ENCODE data around the gene KCNQ1OT1.

Gene KCNQ1OT1

GRCh38 chr11:2689651-2690575, 9.9 kb downstream of the KCNQ1OT1 start:
- FAIRE-seq: no peak
- DNase-seq (ENCODE audit: extremely low spot score, insufficient read length, low read depth): no peak

- no peak for FAIRE-seq
Measured at GRCh38 chr11:2688381-2689231, 11.2 kb downstream of the KCNQ1OT1 start.

DNA sequence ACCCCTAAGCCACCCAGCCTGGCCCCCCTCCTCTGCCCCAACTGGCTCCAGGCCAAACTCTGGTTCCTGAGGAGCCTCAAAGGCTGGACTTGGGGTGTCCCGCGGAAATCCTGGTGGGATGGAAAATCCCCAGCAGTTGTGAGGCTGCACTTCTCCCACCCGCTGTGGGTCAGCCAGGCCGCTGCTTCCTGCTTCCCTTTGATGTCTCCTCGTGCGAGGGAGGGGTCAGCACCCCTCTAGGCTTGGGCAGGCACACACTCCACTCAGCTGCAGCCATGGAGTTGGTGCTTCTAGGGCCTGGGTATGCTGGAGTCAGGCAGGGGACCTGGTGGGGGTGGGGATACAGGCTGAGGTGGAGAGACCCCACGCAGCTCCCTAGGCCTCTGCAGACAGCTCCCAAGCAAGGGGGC, 12.0 kb downstream of the KCNQ1OT1 start:
- DNase-seq (ENCODE audit: extremely low spot score, insufficient read length, low read depth) (no peak), FAIRE-seq (no peak)

More at GRCh38 chr11:2688381-2689231, 11.2 kb downstream of the KCNQ1OT1 start:
- no peak for DNase-seq (ENCODE audit: extremely low spot score, insufficient read length, low read depth)

- no peak for FAIRE-seq
- DNase-seq (ENCODE audit: extremely low spot score, insufficient read length, low read depth): no peak
Measured at GRCh38 chr11:2687223-2687530, 12.6 kb downstream of the KCNQ1OT1 start.

GRCh38 chr11:2686360-2687222, 13.2 kb downstream of the KCNQ1OT1 start:
- DNase-seq (ENCODE audit: extremely low spot score, insufficient read length, low read depth) (no peak), FAIRE-seq (no peak)

- FAIRE-seq (no peak), DNase-seq (ENCODE audit: extremely low spot score, insufficient read length, low read depth) (no peak)
Measured at GRCh38 chr11:2685566-2686359, 14.0 kb downstream of the KCNQ1OT1 start.

- DNase-seq (ENCODE audit: extremely low spot score, insufficient read length, low read depth) (no peak), FAIRE-seq (no peak)
Measured at GRCh38 chr11:2685051-2685450, 14.7 kb downstream of the KCNQ1OT1 start.

GRCh38 chr11:2684581-2684980, 15.2 kb downstream of the KCNQ1OT1 start:
- no peak for DNase-seq (ENCODE audit: extremely low spot score, insufficient read length, low read depth)
- FAIRE-seq: no peak

DNA sequence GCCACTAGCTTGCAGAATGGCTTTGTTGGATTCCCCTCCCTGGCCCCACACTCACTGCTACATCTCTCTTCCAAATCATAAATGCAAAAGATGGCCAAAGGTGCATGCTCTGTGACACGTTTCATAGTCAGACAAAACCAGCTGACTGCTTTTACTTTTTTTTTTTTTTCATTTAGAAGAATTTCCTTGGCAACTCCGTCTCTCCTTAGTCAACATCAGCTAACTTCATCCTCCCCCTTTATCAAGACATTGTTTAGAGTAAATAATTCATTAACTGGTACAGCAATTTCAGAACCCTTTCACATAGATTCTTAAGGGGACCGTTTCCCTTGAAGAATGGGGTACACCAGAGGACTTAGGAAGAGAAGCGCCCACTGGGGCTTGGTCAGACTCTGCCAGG, 16.0 kb downstream of the KCNQ1OT1 start:
- DNase-seq (ENCODE audit: extremely low spot score, insufficient read length, low read depth) (no peak), FAIRE-seq (no peak)

DNA sequence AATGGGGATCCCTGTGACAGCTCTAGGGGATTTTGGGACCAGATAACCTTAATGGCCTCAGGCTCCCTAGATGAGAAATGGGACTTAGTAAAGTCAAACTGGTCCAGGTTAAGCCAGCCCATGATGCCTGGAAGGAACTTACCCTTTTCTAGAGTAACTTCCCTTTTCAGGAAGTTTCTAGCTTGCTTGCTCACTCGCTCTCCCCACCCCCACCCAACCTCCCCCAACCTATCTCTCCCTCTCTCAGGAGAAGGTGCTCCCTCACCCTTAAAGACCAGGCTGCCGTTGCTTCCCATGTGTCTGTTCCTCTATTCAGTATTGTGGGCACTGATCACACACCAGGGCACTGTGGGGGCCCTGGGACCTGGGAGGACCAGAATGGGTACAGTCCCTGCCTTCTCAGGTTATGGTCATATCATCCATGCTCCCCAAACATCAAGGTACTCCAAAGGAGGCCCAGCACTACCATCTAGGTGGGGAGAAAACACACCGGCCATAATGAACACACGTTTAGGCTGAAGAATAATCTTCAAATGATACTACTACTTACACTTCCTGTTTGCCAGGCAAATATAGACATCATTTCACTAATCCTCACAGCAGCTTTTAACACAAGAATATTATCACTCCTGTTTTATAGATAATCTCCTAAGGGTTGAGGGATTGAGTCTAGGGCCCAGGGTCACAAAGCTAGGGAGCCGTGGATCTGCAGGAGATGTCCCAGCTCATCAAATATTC, 18.2 kb downstream of the KCNQ1OT1 start:
- FAIRE-seq: no peak

DNA sequence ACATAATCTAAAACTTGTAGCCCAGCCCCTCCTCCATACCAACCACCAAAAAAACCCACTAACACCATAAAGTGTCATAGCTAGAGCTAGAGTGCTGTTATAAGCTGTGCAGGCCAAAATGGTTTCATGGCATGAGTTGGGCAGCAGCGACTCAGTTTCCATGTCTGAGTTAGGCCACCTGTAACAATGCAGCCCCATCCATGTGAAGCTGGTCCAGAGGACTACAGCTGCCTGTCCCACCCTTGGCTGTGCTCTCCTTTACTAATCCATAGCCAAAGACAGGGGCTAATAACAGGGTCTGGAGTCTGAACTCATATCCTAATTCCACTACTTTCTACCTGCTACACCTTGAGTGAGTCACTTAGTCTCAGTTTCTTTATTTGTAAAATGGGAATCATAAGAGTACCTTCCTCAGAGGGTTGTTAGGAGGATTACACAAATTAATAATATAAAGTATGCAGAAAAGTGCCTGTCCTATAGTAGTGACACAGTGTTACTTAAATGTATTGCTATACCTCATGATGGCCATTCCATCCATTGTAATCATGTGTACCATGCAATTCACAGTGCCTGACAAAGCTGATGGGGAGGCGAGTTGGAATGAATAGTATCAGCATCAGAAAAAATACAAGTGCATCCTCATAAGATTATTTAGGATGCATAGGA, 20.6 kb downstream of the KCNQ1OT1 start:
- FAIRE-seq (no peak), DNase-seq (ENCODE audit: extremely low spot score, insufficient read length, low read depth) (no peak)

More for the DNA sequence above, 18.2 kb downstream of the KCNQ1OT1 start:
- no peak for DNase-seq (ENCODE audit: extremely low spot score, insufficient read length, low read depth)

GRCh38 chr11:2678396-2678795, 21.4 kb downstream of the KCNQ1OT1 start:
- FAIRE-seq (no peak), DNase-seq (ENCODE audit: extremely low spot score, insufficient read length, low read depth) (no peak)

DNA sequence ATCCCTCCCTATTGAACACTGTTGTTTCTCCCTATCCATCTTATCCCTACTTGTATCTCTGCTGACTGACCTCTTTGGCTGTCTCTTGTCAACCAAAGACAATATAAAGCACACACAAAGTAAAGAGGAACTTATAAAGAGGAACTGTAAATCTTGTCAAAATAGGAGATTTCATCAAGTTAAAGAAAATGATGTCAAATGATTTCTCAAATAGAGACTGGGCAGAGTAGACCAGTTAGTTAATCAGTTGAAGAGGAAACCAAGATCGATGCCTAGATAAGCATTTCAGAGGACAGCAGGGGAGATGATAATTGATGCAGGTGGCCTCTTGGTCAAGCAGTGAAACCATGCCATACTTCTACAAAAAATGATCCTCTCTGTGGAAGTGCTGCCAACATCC, 22.7 kb downstream of the KCNQ1OT1 start:
- DNase-seq (ENCODE audit: extremely low spot score, insufficient read length, low read depth): no peak
- peak; percentile 64 for FAIRE-seq

- FAIRE-seq (no peak), DNase-seq (ENCODE audit: extremely low spot score, insufficient read length, low read depth) (no peak)
Measured at GRCh38 chr11:2675540-2675939, 24.3 kb downstream of the KCNQ1OT1 start.

- FAIRE-seq: no peak
- no peak for DNase-seq (ENCODE audit: extremely low spot score, insufficient read length, low read depth)
Measured at GRCh38 chr11:2674658-2675131, 25.1 kb downstream of the KCNQ1OT1 start.

DNA sequence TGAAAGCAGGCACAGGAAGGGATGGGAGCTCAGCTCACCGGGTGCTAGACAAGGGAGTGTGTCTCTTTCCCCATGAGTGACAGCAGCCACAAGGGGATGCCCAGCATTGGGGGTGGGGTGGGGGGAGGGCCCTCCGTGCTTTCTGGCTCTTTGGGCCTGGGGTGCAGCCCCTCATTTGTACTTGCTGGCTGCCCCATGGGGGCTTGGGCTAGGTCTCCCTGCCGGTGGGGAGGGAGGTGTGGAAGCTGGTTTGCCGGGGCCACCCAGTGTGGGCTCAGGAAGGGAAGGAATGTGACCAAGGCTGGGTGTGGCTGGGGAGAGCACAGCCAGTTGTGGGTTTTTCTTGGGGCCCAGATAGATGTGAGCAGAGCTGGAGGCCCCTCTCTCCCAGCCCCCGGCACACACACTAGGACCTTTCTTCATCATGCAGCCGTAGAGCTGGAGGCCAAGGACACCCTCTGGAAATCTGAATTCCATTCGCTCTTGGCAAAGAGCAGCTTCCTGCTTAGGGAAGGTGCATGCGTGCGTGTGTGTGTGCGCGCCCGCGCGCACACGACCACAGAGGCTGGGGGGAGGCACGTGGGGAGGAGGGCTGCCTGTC, 25.8 kb downstream of the KCNQ1OT1 start:
- FAIRE-seq: no peak
- no peak for DNase-seq (ENCODE audit: extremely low spot score, insufficient read length, low read depth)

DNA sequence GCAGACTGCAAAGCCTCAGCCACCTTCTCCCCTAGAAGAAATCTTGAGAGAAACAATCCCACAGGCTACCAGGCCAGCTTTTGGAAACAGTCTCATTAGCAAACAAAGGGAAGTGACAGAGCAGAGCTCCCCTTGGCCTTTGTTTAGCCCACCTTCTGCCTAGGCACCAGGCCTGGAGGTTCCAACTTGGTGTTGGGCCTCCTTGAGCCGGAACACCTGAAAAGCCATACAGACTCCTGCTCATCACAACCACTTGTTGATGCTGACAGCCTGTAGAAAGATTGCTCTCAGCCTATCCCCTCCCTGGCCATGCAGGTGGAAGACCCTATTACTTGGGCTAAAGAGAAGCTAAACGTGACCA, 26.6 kb downstream of the KCNQ1OT1 start:
- FAIRE-seq: no peak
- DNase-seq (ENCODE audit: extremely low spot score, insufficient read length, low read depth): no peak
